Heart left ventricle (tissue), 13 donors: ENCODE data around the gene GRK5.

ENCODE experiments used
- CTCF ChIP-seq, 12 donors: fragments of 200-600 bp; sonication (generic) in 4 of 12; IDR thresholded peaks; one replicate each; pipeline versions ENCODE4 v1.5.0 to v1.8.0; 2018 to 2022; ENCODE audit warnings: antibody characterized with exemption in 12 of 12, mild to moderate bottlenecking in 5 of 12
- POLR2A ChIP-seq, 2 donors: fragments of 450-650 bp; IDR thresholded peaks; one replicate each; pipeline ENCODE4 v1.6.1; 2017; ENCODE audit warnings: antibody characterized with exemption in 2 of 2, mild to moderate bottlenecking in 2 of 2, moderate library complexity in 2 of 2
- donor health status: ischemic (EF 13 %, LVEDD 7.1; RV severe dilation, severe dysfunction).
- donor health status: DM: no; HTN: yes; CAD: no.
- donor health status: DM: no; HTN: no; CAD: no.
- donor health status: ischemic (EF 25% LVEDD 6.9; RV normal size, moderate dysfunction).
- donor health status: ischemic (EF 25% LVEDD 5.7; RV mildly dilated, moderate dysfunction).
- donor health status: ischemic (EF 35%, LVEDD 5.7; RV mildly dilated, moderate dysfunction).
- donor health status: nonischemic (EF 11% LVEDD 7.7; RV severe dilation, severe dysfunction).
- donor health status: DM: yes; HTN: yes; CAD: no.
- donor health status: PGD.
- donor health status: ischemic (EF 29% LVEDD 5.4; RV normal size, mild dysfunction).
- donor health status: nonischemic (EF 23%, LVEDD 6.1; RV moderate dilation, normal function).

DNA sequence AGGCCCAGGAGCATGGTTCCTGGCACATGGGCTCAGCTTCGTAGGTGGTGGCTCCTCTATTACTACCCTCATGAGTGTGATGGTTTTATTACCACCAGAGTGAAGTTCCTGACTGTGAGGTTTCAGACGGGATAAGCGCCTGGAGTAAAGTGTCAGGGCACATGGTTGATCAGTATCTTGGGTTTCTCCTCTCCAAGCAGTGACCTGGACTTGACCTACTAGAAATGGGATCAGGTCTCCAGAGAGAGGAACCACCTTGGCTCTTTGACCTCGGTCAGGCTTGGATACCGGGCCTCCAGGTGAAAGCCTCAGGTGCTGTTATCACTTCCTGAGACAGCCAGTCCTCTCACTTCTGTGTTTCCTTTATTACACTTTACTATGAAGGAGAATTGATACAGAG is 67.7 kb downstream of the GRK5 start:
- TF ChIP-seq CTCF (IDR thresholded peaks at IDR 0.05) (no peak), POLR2A (IDR thresholded peaks at IDR 0.05) (no peak)
